ENCODE measurements around the gene TMEM272.

Gene TMEM272, protein sequence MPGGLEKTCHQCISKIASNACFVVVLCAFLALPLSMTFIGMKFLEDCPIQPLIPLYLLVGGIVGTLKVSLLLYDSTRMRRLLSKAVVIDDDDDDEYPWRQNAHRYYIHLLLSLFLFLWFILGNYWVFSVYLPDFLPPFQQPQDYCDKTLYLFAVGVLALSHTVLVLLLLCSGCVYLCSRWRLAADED

DNA sequence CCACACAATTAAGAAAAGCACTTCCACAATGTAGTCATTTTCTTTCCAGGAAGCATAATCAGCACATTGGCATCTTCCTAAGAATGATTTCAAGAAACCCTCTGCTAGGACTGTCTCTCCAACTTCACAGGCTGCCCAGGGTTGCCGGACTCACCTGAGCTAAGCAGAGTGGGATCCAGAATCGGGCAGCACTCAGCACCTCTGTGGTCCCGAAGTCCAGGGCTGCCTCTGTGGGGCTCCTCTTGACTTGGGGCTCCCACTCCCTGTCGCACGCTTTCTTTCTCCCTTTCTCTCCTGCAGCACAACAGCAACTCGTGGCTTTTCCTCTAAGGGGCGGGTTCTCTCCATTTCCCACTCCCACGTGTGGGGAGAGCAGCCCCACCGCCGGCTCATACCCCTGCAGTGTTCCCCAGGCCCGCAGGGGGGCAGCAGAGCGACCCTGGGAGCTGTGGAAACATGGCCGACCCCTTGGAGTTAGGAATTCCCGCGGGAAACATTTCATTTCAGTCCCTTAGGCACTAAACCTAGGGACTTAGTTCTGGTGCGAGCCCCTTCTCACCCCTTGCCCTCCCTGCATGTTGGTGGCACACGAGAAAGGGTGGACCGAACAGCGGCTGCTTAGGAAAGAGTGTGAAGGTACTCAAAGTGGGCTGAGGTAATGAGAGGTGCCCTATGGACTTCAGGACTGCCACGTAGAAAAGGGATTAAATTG, at the start of gene TMEM272:
TMEM272 (minus strand) TSS at position 316 of the 712 bp plus-strand sequence. CDS start 6,647 bp downstream, outside the sequence.
- peak; percentile 30 for DNase-seq (ENCODE audit: low read depth, low spot score)

DNA sequence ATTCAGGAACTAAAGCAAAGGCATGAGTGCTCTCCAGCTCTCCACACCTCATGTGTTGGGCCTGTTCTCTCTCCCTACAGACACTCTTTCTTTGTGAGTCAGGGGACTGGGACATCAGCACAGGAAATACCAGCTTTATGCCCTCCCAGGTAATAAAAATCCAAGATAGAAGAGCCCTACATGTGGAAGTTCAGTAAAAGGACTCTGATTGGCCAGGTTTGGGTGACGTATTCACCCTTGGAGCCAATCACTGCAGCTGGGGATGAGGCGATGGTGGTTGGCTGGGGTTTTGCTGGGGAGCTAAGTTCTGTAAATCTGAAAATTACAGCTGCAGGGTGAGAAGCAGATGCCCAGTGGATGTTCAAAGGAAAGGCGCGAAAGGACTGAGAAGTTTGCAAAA, 49.3 kb upstream of the TMEM272 start:
- no peak for DNase-seq (ENCODE audit: low read depth, low spot score)

DNA sequence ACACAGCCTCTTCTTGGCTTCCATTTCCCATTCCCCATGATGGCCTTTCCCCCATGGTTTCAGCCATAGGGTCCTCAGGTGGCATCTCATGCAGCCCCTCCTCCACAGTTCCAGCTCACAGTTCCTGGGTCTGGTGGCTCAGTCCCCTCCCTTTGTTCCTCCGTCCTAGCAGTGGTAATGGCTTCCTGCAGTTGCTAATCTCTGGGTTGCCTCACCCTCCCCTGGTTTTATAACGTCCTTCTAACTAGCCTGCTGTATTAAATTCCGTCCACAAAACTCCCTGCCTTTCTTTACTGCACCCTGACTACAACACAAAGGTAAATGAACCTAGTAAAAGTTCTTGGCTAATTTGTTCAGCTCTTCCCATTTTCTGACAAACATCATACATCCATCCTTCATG, 47.7 kb upstream of the TMEM272 start:
- DNase-seq (ENCODE audit: low read depth, low spot score): no peak

DNA sequence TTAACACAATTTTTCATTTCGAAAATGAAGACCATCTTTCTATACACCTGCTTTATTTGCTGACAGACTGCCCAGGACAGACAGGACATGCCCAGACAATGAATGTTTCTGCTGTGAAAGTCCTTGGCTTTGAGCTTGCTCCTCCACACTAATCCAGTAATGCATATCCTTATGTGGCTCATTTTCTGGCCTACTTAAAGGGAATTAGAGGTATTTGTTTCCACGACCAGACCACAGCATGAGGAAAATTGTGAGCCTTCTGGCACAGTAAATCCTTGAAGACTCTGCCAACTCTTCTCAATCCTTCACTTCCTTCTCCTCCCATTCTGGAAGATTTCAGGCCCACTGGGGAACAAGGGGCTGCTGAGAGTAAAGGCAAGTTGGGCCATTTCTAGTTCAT, 42.5 kb upstream of the TMEM272 start:
- DNase-seq (ENCODE audit: low read depth, low spot score): no peak

DNA sequence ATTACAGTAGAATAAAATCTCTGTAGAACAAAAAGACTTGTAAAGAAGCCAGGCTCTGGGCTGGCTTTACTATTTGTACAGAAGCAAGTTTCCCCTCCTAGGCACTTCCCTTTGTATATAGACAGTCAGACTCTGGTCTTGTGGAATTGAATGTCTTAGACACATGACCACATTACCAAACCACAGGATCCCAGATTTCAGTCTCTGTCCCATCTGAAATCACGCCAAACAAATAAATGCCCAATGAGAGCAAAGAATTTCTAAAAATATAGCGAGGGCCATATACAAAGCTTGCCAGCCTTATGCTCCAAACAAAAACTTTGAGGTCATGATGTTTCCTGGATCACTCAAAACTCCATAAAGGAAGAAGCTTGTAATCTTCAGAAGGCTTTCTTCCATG, 40.7 kb upstream of the TMEM272 start:
- no peak for DNase-seq (ENCODE audit: low read depth, low spot score)

DNA sequence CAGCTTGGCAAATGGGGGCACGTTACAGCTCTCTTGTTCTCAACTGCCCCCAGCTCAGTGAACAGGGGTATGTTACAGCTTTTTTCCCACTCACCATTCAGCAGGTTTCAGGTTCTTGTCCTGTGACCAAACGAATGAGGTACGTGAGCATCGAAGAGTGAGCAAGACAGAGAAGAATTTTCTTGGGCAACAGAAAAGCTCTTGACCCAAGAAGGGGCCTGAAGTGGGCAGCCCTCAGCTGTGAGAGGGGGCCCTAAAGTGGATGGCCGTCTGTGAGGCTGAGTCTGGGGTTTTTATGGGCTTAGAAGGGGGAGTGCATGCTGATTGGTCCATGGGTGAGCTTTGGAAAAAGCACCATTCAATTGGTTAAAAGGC, 38.2 kb upstream of the TMEM272 start:
- DNase-seq (ENCODE audit: low read depth, low spot score): no peak

DNA sequence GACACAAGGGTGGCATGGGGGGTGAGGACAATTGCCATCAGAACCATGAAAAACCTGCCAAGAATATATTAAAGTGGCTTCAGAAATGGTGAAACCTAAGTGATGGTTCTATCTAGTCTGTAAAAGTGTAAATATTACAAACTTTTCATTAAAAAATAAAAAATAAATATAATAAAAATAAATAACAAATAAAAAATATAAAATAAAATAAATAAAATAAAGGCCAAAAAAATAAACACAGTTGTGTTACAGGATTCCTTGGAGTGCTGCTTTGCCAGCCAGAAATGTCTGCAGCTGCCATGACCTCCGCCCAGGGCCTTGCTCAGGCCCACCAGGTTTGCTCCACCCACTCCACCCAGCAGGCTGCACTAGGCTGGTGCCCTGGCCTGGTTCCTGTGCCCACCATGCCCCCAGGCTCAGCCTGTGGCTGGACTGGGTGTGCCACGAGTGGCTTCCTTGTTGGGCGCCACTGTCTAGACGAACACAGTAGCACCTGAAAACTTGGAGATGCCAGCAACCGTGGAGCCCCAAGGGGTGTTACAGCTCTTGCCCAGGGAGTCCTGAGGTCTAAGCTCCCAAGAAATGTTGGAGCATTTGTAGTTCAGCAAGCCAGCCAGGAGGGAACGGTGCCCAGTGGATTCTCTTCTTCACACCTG, 37.7 kb upstream of the TMEM272 start:
- DNase-seq (ENCODE audit: low read depth, low spot score): no peak

DNA sequence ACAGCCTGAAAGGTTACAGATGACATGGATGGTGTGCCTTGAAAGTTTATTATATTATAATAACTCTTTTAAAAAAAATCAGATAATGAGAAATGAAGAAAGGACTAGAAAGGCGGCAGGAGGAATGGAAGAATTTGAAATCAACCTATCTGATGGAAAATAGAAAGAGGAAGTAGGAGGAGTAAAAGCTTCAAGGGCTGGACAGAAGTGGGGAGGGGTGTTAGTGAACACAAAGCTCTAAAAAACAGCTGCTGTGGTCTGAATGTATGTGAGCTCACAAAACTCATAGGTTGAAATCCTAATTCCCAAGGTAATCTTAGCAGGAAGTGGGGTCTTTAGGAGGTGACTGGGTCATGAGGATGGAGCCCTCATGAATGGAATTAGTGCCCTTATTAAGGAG, 36.3 kb upstream of the TMEM272 start:
- DNase-seq (ENCODE audit: low read depth, low spot score): no peak

DNA sequence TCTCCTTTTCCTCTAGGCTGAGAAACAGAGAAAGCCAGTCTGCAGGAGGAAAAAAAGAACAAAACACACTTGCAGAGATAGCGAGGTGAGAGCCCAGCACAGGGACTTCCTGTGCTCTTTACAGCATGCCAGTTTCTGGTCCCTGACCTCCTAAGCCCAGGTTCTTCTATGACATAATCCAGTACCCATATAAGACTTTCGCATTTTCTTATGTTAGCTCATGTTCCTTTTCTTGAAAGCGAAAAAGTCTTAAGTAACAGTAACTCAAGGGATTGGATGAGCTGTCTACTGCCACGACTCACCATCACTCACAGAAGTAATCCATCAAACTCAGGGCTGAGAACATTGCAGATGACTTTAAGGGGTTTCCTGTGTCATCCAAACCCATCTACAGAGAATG, 34.2 kb upstream of the TMEM272 start:
- no peak for DNase-seq (ENCODE audit: low read depth, low spot score)

DNA sequence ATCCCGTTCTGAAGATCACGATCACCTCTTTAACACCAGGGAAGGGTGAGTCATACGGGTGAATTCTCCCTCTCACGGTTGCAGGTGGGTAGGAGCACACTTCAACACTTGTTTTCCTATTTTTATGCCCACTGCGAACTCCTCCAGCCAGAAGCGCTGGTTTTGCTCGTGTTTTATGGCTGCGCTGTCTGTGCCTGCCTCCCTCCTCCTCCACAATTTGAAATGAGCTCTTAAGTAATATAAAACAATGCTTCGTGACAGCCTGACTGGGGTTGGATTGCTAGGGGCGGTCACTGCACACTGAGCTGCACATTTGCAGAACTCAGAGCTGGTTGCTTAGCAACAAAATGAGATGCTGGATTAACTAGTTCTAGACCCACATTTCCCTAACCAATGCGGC, 29.7 kb upstream of the TMEM272 start:
- DNase-seq (ENCODE audit: low read depth, low spot score): no peak

DNA sequence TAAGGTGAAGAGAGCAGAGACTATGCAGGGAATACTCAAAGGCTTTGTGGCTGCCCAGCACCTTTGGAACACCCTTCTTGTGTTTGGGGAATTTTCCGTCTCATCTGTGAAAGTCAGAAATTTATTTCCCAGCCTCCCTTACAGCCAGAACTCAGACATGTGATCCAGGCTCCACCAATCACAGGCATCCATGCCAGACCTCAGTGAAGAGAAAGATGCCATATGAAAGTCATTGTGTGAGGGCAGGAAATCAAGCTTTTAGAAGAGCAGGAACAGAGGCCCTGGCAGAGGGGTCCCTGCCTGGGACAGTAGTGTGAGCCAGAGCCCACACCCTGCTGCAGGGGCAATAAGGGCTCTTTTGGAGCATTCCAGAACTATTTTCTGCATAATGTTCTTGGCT, 28.9 kb upstream of the TMEM272 start:
- no peak for DNase-seq (ENCODE audit: low read depth, low spot score)

DNA sequence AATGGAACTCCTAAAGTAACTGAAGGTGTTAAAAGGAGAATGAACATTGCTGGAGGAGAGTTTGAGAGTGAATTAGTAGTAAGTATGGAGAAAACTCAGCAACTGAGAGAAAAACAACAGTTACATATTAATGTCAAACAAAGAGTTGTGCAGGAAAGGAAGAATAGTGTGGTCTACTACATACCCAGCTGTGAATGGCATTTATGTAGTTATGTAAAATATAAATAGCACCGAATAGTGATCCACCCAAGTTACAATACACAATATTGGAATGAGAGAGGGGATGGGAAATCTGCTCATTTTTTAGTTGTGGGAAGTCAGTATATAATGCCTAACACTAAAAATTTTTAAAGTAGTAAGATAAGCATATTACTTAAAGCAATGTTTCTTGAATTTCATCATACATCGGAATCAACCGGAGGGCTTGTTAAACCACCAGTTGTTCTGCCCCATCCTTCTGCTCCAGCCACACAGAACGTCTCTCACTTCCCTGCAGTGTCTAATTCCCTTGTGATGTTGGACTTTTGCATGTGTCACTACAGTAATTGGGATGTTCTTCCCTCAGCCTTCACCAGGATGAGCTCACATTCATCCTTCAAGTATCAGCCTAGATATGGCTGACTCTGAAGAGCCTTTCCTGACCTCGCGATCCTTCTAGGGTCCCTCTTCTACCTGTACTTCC, 28.3 kb upstream of the TMEM272 start:
- no peak for DNase-seq (ENCODE audit: low read depth, low spot score)

DNA sequence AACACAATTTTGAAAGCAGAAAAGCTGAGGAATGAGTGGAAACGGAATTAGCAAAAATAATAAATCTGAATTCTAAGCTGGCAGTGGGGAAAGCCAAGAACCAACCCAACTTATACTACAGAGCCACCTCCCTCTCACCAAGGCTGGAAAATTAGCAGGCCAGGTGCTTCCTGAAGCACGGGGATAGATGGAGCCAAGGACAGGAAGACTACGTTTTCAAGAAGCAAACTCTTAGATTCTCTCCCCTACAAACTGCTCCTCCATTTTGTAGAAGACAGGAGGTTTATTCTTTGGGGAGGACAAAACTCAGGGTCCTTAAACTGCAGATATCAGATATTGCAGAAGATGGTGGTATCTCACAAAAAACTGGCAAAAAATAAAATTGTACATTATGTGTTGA, 25.6 kb upstream of the TMEM272 start:
- no peak for DNase-seq (ENCODE audit: low read depth, low spot score)

DNA sequence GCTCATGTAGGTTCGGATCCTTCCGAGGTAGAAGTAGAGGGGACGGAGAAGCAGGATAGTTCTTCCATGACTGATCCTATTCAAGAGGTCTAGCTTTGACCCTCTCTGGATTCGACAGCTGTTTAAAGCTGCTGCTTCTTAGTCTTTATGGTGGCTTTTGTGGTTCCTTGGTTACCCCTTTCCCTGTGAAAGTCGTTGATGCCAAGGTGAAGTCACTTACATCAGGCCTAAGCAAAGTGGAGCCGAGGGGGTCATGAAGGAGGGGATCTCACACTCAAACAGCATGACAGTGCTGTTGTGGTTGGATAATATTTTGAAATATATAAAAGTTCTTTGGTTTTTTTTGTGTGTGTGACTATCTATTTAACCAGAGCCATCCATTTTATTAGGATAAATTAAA, 24.9 kb upstream of the TMEM272 start:
- no peak for DNase-seq (ENCODE audit: low read depth, low spot score)

DNA sequence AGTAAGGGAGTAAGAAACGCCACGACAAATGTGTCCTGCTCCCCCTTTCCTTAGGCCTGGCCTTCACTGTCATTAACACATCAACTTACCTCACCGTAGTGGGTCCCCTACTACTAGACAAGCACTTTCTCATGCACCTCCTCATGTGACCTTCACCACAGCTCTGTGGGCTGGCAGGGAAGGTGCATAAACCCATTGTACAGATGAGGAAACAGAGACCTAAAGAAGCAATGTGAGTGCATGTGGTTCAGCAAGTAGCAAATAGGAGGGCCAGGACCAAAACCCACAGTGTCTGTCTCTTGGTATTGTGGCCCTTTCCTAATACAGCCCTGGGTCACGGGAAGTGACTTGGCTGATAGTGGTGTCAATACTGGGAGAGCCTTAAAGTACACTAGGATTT, 22.1 kb upstream of the TMEM272 start:
- no peak for DNase-seq (ENCODE audit: low read depth, low spot score)

DNA sequence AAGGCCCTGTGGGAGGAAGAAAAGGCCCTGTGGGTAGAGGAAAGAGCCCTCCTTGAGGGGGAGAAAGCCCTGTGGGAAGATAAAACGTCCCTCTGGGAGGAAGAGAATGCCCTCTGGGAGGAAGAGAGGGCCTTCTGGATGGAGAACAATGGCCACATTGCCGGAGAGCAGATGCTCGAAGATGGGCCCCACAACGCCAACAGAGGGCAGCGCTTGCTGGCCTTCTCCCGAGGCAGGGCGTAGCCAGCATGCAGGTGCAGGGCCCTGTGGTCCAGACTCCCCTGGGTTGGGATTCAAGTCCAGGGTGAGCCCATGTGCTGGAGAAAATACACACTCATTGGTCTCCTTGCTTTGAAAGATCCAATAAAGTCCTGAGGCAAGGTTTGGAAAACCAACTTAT, 20.9 kb upstream of the TMEM272 start:
- DNase-seq (ENCODE audit: low read depth, low spot score): no peak

DNA sequence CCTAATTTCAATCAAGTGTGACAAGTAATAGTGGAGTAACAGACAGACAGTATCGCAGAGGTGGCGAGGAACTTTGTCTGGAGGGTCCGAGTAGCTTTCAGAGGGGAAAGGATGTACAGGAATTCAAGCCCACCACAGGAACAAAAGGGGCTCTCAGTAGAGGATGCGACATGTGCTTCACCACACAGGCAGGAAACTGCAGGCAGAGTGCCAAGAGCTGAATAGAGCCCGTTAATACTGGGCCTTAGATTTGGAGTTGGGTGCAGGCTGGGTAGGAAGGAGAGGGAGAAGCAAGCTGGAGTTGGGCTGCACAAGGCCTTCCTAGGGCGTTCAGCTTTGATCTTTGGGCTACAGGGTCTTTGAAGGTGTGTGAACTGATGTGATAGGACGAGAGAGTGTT, 18.0 kb upstream of the TMEM272 start:
- DNase-seq (ENCODE audit: low read depth, low spot score): no peak

DNA sequence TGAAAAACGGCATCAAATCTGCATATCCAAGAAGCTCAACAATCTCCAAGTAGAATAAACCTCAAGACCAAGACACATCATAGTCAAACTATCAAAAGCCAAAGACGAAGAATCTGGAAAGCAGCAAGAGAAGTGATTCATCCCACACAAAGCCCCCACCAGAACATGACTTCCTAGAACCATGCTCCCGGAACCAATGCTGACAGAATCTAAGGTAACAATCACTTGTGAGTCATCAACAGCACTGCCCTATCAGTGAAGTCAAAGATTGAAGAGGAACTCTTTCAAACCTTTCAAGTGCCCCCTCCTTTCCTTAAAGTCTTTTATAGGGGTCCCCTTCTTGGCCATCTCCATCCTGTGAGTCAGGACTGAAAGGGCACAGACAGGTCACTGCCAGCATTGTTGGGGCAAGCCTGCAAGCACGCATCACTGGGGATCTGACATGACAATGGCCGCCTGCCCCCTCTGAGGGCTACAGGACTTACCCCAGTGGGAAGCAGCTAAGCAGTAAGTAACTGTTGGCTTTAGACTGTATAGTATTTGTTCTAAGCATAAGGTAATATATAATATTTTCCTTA, 16.8 kb upstream of the TMEM272 start, which contains the start of gene CCDC70:
CCDC70 (plus strand) TSS at position 247 of the 578 bp plus-strand sequence. CDS start 3,443 bp downstream, outside the sequence.
- DNase-seq (ENCODE audit: low read depth, low spot score): no peak

DNA sequence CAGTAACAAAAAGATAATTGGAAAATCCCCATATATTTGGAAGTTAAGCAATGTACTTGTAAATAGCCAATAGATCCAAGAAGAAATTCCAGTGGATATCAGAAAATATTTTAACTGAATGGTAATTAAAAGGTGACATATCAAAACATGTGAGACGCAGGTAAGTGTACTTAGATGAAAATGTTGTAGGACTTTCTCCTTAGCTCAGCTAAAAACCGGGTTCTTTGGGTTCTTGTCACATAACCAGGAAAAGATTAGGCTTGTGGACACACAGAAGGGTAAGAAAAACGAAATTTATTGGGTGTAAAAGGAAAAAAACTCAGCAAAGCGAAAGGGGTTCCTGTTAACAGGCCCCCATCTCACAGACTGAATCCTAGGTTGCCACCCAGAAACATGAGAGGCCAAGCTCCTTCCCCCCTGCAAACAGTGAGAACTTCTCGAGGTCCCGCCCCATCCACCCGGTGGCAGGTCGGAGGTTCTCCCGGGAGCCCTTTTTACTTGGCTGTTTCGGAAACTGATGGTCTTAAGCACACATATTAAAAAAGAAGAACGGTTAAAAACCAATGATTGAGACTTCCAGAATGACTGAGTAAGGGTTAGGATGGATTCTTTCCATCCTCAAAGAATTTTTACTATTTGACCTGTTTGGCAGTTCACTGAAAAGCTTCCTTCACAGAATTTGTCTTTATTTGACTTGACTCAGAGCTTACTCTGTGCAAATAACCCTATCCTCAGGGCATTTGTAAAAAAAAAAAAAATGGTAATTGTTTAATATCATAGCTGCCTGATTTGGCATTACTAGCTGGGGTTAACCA, 13.7 kb upstream of the TMEM272 start:
- DNase-seq (ENCODE audit: low read depth, low spot score): no peak

DNA sequence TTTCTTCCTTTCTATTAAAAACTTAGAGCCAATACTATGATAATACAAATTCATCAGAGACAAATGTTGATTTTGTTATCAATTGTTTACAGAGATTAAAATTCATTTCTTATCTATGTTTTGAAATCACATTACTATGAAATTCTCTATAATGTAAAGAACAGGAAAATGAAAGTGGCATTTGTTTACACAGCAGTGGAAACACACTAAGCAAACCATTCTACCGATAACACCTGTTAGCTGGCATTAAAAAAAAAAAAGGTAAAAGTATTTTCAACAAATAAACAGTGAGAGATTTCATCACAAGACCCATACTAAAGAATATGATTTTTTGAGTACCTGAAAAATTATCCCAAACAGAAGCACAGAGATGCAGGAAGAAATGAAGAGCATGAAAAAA, 12.0 kb upstream of the TMEM272 start:
- DNase-seq (ENCODE audit: low read depth, low spot score): no peak

DNA sequence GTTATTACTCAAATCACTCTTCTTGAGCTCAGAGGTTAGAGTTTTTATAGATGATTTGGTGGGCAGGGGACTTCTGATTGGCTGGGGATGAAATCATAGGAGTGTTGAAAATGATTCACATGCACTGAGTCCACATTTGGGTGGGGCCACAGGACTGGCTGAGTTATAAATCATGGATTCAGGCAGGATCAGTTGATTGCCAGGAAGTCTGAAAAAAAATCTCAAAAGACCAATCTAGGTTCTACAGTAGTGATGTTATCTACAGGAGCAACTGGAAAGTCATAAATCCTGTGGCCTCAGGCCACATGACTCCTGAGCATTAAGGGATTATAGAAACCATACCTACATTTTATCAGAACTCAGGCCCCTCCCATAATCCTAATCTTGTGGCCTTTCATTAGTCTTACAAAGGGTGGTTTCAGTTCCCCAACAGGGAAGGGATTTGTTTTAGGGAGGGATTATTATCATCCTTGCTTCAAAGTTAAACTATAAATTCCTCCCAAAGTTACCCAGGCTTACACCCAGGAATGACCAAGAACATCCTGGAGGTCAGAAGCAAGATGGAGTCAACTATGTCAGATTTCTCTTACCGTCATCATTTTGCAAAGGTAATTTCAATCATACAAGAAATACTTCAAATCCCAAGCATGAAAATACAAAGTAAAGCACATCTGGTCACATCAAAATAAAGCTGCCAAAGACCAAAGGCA, 11.2 kb upstream of the TMEM272 start:
- no peak for DNase-seq (ENCODE audit: low read depth, low spot score)

Measured in activated naive CD8-positive, alpha-beta T cell treated with anti-CD3 and anti-CD28 coated beads, Interleukin-2, amount 50 U/mL, for 16 hours (primary cell).